ENCODE data around the gene B9D1.
A peak's percentile ranks its signal among the peaks of the same experiment; 100 is the strongest.

The B9D1 gene

DNA sequence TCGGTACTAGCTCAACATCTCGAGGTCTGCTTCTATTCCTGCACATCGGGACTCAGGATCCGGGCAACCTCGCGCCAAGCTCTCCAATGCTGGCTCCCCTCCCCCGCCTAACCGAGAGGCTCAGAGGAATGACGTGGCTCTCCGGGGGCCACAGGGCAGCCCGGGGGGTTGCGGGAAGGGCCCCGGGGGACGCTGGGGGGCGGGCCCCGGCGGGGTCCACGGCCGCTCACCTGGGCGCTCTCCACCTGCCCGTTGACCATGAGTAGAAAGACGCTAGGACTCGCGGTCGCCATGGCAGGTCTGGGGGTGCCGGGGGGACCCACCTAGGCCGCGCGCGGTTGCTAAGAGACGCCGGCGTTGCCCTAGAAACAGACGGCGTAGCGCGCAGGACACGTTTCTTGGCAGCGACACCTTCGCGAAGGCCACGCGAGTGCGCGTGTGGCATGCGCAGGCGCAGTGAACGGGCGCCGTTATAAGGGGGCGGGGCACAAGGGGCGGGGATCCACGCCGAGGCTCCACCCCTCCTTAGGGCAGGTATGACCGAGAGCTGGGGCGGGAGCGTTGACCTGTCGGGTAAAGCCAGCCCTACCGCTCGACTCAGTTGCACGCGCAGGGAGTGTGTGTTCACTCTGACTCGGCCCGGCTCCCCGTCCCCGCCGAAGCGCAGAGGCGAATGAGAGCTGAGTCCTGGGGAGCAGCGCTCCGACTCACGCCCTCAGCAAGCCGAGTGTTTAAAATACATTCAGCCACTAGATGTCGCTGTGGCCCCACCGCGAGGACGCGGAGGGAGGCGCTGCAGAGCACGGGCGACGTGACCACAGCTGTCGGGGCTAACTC lies at the start of gene B9D1:
B9D1 (minus strand) TSS at position 447 of the 837 bp plus-strand sequence; CDS start at position 293, 154 bp downstream.
- DNase-seq (ENCODE audit: low read depth in 1 of 2, low spot score in 1 of 2) = peak; percentile 89 to 91

DNA sequence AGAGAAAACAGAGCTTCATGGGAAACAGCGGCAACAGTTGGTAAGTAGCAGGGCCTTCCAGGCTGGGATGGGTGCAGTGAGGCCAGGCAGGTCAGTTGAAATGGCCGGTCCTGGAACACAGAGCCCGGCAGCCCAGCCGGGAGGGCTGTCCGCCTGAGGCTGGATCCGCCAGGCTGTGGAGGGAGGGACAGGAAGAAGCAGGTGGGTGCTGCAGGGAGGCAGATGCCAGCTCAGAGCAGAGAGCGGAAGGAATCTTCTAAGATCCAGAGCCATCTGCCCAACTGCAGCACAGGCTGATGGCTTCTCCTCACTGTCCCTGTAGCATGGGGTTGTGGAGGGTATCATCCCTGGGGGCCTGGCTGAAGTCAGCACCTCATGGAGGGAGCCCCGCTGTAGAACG lies 49.1 kb upstream of the B9D1 start:
- DNase-seq (ENCODE audit: low read depth in 1 of 2, low spot score in 1 of 2) = no peak

DNA sequence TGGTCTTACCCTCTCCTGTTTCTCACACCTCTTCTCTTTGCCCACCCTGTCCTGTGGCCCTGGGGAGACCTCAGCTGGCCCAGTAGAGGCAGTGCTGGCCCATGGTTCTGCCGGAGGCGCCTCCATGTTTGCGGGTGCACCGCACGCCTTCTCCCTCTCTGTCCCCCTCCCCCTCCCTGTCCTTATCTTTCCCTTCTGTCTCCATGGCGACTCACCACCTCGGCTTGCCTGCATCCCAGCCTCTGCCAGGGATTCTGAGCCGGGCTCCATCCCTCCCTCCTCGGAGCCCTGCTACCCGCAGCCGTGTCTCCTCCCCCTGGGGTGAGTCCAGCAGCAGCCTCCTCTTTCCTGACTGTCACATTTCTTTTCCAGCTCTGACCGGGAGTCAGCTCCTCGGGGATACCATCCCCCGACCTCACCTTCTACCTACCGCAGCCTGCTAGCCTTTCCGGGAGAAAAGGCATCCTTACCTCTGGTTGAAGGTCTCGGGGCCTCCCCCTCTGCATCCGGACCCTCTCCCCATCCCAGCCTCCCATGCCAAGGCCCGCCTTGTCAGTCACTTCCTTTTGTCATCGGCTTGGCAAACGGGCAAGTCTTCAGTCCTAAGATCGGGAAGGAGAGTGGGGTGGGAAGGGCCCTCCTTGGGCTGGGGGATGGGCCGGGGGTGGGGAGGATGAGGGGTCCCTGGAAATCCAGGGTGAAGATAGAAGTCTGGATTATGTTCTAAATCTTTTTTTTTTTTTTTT lies 48.5 kb upstream of the B9D1 start, which contains the start of gene RNF112:
RNF112 (plus strand) TSS at position 358 of the 746 bp plus-strand sequence; CDS start at position 535, 177 bp downstream.
- no peak for DNase-seq (ENCODE audit: low read depth in 1 of 2, low spot score in 1 of 2)

DNA sequence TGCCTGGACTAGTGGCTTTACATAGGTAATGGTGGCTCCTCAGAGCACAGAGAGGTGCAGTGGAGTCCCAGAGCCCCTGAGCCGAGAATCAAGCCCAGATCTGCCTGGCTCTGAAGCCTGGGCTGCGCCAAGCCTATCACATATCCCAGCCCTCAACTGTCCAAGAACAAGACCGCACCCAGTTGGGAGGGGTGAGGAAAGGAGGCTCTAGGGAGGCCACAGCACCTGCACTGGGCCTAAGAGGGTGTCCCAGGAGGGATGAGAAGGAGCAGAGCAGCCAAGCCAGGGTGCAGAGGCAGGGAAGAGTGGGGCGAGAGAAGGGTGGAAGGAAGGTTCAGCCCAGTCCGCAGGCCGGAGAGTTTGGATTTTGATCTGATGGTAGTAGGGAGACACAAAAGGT lies 47.6 kb upstream of the B9D1 start:
- no peak for DNase-seq (ENCODE audit: low read depth in 1 of 2, low spot score in 1 of 2)

GRCh38 chr17:19409509-19409908 lies 47.0 kb upstream of the B9D1 start:
- no peak for DNase-seq (ENCODE audit: low read depth in 1 of 2, low spot score in 1 of 2)

- no peak for DNase-seq (ENCODE audit: low read depth in 1 of 2, low spot score in 1 of 2)
These were observed 46.5 kb upstream of the B9D1 start for GRCh38 chr17:19409066-19409465.

DNA sequence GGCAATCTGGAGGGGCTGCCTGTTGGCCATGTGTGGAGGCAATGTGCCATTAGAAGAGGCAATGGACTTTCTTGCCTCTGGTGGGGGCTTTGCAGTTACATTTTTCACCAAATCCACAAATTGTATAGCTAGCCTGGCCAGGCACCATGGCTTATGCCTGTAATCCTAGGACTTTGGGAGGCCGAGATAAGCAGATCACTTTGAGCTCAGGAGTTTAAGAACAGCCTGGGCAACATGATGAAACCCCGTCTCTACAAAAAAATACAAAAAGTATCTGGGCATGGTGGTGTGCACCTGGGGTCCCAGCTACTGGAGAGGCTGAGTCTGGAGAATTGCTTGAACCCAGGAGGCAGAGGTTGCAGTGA lies 45.8 kb upstream of the B9D1 start:
- DNase-seq (ENCODE audit: low read depth in 1 of 2, low spot score in 1 of 2) = no peak

DNA sequence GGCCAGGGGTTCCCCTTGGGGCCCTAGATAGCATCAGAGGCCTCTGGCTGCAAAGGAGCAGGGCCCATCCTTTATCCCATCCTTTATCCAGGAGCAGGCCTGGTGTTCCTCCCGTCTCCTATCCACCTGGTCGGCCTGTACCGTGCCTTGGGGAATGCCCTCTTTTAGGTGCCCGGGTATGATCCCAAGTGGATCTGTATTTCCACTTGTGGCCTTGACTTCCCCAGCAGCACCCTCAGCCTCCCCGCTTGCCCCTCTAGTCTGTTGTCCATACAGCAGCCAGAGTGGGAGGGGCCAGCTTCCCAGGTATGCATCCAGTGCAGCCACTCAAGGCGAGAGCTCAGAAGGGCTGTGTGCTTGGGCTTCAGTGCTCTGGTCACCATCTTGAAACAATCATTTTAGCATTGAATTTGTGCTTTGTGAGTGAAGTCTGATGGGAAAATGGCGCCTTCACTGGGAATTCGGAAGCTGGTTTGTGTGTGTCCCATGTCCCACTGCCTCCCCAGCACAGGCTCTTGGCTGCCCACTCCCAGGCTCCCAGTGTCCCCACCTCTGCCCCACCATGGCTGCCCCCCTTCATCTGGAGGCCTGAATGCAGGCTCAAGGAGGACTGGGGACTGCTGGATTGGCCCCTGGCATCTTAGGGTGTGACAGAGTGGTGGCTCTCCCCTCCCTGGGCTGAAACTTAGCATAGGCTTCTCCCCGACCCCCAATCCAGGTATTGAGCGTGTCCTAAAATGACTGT lies 45.2 kb upstream of the B9D1 start:
- no peak for DNase-seq (ENCODE audit: low read depth in 1 of 2, low spot score in 1 of 2)

GRCh38 chr17:19405114-19405513 lies 42.6 kb upstream of the B9D1 start:
- DNase-seq (ENCODE audit: low read depth in 1 of 2, low spot score in 1 of 2) = no peak

- DNase-seq (ENCODE audit: low read depth in 1 of 2, low spot score in 1 of 2) = no peak
These were observed 41.7 kb upstream of the B9D1 start for GRCh38 chr17:19404264-19404663.

DNA sequence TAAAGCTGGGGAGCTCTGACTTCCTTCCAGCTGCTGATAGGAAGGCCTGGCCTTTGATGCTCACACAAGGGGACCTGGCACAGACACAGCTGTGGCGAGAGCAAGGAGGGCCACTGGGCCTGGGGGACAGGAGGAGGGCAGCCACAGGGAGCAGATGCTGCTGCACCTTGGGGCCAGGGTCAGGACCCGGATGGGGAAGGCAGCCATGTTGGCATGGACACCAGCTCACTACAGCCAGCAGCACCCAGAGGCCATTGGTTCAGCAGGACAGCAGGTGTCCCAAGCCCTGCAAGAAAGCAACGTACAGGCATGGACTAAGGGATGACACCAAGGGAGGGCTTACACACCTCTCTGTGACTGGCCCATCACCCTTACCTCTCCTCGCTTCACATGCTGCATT lies 40.5 kb upstream of the B9D1 start:
- DNase-seq (ENCODE audit: low read depth in 1 of 2, low spot score in 1 of 2) = no peak

DNA sequence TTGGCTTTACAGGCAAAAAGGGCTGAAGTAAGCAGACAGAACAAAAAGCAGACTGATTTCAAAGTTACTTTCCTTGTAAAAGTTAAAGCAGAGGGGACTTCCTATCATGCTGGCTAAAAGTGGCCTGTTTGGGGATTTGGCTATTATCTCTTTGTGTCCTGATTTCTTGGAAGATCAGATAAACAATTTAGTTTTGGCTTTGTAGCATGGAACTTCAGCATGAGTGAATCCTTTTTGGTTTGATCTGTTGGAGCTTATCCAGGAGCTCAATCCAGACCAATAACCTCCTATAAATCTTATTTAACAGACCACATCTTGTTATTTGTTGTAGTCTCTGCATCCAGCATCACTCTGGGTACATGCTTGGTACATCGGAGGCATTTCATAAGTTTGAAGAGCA lies 39.6 kb upstream of the B9D1 start:
- DNase-seq (ENCODE audit: low read depth in 1 of 2, low spot score in 1 of 2) = no peak

GRCh38 chr17:19401321-19402010 lies 38.9 kb upstream of the B9D1 start:
- DNase-seq (ENCODE audit: low read depth in 1 of 2, low spot score in 1 of 2) = no peak

GRCh38 chr17:19399750-19400450 lies 37.4 kb upstream of the B9D1 start:
- no peak for DNase-seq (ENCODE audit: low read depth in 1 of 2, low spot score in 1 of 2)

DNA sequence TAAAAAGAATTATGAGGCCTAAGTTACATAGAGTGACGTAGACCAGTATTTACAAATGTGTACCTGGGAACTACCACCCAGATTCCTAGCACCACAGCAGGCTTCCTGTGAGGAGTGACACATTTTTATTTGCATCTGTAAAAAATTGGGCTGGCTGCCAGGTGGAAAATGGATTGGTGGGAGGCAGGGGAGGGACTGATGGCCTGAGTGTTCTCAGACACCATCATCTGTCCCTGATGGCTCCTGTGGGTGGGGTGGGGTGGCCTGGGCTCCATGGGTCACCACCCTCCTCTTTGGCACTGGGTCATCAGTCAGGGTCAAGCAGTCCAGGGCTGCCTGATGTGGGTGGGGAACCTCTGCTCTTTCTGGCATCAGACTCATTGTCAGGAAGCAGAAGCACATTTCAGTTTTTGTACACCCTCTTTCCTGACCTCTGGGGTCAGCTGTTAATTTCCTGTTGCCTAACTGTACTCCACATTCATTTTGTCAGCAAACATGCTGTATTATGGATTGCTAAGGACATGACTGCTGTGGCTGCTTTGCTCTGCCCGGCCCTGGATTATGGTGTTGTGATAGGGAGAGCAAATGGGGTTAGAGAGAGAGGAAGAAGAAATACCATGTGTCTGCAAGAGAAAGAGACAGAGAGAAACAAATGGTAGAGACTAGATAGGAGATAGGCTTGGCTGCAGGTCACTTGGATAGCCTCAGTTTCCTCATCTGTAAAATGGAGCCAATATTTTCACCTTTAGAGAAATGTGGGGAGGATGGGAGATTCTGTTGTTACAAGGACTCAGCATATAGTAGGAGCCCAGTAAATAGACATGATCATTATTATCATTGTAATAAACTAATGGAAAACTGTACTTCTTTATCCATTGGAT lies 36.0 kb upstream of the B9D1 start:
- no peak for DNase-seq (ENCODE audit: low read depth in 1 of 2, low spot score in 1 of 2)

DNA sequence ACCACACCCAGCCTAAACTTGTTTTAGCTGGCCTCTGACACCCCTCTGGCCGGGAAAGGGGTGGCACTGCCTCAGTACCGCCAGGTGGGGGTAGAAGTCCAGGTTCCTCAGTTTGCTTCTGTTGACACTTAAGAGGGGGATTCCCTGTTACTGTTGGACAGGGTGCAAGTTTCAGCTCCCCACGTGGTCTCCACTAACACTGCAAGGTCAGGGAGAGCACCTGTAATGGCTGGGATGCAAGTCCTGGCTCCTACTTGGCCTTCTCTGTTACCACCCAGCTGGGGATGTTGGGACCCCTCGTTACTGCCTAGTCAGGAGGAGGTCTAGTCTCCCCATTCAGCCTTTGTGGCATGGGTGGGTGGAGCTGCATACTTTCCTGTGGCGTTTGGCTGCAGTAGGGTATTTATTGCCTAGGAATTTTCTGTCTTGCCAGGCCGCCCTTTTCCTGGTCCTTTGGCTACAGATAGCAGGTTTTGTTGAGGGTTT lies 35.1 kb upstream of the B9D1 start:
- no peak for DNase-seq (ENCODE audit: low read depth in 1 of 2, low spot score in 1 of 2)

GRCh38 chr17:19392303-19392702 lies 29.8 kb upstream of the B9D1 start:
- no peak for DNase-seq (ENCODE audit: low read depth in 1 of 2, low spot score in 1 of 2)

DNA sequence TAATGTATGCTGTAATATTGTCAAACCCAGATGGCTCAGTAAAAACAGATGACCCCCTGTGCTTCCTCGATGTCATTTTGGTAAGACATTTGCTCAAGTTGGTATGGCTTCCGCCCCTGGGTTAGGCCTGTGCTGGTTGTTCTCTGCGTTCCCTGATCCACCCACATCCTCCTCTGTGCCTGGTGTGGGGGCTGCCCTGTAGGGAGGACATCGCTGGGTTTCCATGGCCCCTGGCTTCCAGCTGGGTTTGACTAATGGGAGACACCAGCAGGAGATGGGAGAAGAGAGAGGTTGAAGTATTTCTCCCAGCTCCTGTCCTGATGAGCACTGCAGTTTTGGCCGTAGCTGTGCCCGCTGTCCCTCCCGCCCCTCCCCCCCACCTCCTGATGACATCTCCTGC lies 28.9 kb upstream of the B9D1 start:
- no peak for DNase-seq (ENCODE audit: low read depth in 1 of 2, low spot score in 1 of 2)

- no peak for DNase-seq (ENCODE audit: low read depth in 1 of 2, low spot score in 1 of 2)
These were observed 28.4 kb upstream of the B9D1 start for GRCh38 chr17:19390951-19391350.

All from activated T-helper 1 cell treated with anti-CD3 and anti-CD28 coated beads, Interleukin-2, amount 50 U/mL, for 16 hours (primary cell).